Measurements from ENCODE around the gene MAML1. TPM values are rescaled to one million over a fixed set of nuclear protein-coding genes. Genes with fewer than 3 reads are reported as not detected.
A peak's percentile ranks its signal among the peaks of the same experiment; 100 is the strongest.
"Not testable (repeated sequence)": the region's sequence is repeated elsewhere in the genome, so short reads cannot be mapped to it uniquely, and the experiment has no call there.

MAML1 gene, protein sequence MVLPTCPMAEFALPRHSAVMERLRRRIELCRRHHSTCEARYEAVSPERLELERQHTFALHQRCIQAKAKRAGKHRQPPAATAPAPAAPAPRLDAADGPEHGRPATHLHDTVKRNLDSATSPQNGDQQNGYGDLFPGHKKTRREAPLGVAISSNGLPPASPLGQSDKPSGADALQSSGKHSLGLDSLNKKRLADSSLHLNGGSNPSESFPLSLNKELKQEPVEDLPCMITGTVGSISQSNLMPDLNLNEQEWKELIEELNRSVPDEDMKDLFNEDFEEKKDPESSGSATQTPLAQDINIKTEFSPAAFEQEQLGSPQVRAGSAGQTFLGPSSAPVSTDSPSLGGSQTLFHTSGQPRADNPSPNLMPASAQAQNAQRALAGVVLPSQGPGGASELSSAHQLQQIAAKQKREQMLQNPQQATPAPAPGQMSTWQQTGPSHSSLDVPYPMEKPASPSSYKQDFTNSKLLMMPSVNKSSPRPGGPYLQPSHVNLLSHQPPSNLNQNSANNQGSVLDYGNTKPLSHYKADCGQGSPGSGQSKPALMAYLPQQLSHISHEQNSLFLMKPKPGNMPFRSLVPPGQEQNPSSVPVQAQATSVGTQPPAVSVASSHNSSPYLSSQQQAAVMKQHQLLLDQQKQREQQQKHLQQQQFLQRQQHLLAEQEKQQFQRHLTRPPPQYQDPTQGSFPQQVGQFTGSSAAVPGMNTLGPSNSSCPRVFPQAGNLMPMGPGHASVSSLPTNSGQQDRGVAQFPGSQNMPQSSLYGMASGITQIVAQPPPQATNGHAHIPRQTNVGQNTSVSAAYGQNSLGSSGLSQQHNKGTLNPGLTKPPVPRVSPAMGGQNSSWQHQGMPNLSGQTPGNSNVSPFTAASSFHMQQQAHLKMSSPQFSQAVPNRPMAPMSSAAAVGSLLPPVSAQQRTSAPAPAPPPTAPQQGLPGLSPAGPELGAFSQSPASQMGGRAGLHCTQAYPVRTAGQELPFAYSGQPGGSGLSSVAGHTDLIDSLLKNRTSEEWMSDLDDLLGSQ
- 32.9 and 42.6 TPM in 2 replicates for total RNA-seq (ENCODE audit: low replicate concordance)
- long read RNA-seq, partial matches to known transcripts, result 0 of 2 reads
- long read RNA-seq, other reads (novel, unspliced or antisense), result 2 of 2 reads

DNA sequence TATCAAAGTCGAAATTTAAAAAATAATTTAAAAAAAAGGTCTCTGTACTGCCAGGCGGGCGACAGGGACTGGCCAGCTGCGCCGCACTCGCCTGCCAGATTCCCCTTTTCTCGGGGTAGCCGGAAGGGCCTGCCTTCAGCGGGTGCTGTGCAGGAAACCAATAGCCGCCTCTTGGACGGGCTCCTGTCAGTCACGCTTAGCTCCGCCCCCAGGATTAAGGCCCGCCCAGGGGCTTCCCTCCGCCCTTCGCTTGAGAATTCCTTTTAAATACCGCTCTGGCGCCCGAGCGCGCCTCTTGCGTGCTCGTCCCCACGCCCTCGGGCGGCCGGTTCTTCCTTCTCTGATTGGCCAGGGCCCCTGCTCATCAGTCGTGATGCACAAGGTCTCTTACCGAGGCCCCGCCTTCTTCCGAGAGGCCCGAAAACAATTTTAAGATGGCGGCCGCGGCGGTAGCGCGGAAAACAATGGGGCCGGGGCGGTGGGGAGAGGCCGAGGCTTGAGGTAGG lies at the start of gene MAML1:
Gene MAML1 (plus strand): TSS at position 411 of the 506 bp plus-strand sequence. CDS start 291 bp downstream, outside the sequence.
- no peaks in the 10 kb centered on the region for H3K27me3 Mint-ChIP-seq

DNA sequence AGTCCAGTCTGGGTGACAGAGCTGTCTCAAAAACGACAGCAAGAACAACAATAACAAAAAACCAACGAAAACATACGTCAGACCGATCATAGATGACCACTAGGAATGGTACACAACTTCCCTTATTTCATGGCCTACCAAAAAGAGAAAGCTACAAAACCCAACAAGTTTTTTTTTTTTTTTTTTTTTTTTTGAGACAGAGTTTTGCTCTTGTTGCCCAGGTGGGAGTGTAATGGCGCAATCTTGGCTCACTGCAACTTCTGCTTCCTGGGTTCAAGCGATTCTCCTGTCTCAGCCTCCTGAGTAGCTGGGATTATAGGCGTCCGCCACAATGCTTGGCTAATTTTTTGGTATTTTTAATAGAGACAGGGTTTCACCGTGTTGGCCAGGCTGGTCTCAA lies 43.4 kb upstream of the MAML1 start:
- not testable (repeated sequence) for H3K4me3 Mint-ChIP-seq, H3K36me3 Mint-ChIP-seq, H3K9me3 Mint-ChIP-seq

More for the DNA sequence above, at the start of gene MAML1:
- H3K36me3 Mint-ChIP-seq, result peaks cover 15% of the 10 kb centered on the region
- no peaks in the 10 kb centered on the region for H3K9me3 Mint-ChIP-seq
- peaks cover 17% of the 10 kb centered on the region for H3K4me1 Mint-ChIP-seq (ENCODE audit: unreplicated experiment)
- H3K27ac Mint-ChIP-seq, result peak within 1 kb of the TSS; percentile 97
- peak; percentile 100 for DNase-seq (ENCODE audit: extremely low spot score, unreplicated experiment)
- TF ChIP-seq, protein P1, sequence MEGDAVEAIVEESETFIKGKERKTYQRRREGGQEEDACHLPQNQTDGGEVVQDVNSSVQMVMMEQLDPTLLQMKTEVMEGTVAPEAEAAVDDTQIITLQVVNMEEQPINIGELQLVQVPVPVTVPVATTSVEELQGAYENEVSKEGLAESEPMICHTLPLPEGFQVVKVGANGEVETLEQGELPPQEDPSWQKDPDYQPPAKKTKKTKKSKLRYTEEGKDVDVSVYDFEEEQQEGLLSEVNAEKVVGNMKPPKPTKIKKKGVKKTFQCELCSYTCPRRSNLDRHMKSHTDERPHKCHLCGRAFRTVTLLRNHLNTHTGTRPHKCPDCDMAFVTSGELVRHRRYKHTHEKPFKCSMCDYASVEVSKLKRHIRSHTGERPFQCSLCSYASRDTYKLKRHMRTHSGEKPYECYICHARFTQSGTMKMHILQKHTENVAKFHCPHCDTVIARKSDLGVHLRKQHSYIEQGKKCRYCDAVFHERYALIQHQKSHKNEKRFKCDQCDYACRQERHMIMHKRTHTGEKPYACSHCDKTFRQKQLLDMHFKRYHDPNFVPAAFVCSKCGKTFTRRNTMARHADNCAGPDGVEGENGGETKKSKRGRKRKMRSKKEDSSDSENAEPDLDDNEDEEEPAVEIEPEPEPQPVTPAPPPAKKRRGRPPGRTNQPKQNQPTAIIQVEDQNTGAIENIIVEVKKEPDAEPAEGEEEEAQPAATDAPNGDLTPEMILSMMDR (conservative IDR thresholded peaks at IDR 0.05), result no peak
- peak within 1 kb of the TSS; percentile 97 for H3K4me3 Mint-ChIP-seq

DNA sequence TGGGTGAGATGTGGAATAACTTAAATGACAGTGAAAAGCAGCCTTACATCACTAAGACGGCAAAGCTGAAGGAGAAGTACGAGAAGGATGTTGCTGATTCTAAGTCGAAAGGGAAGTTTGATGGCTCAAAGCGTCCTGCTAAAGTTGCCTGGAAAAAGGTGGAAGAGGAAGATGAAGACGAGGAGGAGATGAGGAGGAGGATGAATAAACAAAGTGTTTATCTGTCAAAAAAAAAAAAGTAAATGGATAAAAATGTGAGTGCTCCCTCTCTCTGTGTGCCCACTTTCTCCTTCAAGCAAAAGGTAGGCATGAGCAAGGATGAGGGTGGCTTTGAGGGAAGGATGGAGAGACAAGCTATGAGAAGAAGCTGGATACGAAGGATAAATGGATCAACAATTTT lies 38.1 kb upstream of the MAML1 start:
- H3K36me3 Mint-ChIP-seq, result no peaks in the 10 kb centered on the region
- no peaks in the 10 kb centered on the region for H3K9me3 Mint-ChIP-seq
- H3K27ac Mint-ChIP-seq, result peak overlapping the region; percentile 6
- TF ChIP-seq, protein P1 (conservative IDR thresholded peaks at IDR 0.05), result no peak
- H3K27me3 Mint-ChIP-seq, result no peaks in the 10 kb centered on the region
- H3K4me1 Mint-ChIP-seq (ENCODE audit: unreplicated experiment), result peaks cover 15% of the 10 kb centered on the region
- no peak for DNase-seq (ENCODE audit: extremely low spot score, unreplicated experiment)
- no peak overlapping the region for H3K4me3 Mint-ChIP-seq

More for the DNA sequence above, 43.4 kb upstream of the MAML1 start:
- not testable (repeated sequence) for H3K27me3 Mint-ChIP-seq; H3K4me1 Mint-ChIP-seq (ENCODE audit: unreplicated experiment); DNase-seq (ENCODE audit: extremely low spot score, unreplicated experiment); H3K27ac Mint-ChIP-seq

DNA sequence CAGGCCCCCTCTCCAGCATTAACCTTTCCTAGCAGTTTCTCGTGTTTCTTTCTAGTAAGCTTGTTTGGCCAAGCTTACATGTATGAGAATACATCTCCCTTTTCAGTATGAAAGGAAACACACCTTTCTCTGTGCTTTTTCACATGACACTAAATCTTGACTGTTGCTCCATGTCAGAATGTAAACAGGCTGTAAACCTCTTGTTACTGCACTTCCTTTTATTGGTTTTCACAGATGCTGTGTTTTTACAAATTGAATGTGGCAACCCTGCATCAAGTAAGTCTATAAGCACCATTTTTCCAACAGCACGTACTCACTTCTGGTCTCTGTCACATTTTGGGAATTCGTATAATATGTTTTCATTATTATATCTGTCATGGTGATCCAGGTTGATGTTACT lies 36.0 kb upstream of the MAML1 start:
- Mint-ChIP-seq H3K27me3 (no peaks in the 10 kb centered on the region), H3K4me3 (peak overlapping the region; percentile 34), H3K36me3 (peaks cover 6% of the 10 kb centered on the region), H3K4me1 (ENCODE audit: unreplicated experiment) (peaks cover 24% of the 10 kb centered on the region), H3K27ac (peak overlapping the region; percentile 51), H3K9me3 (no peaks in the 10 kb centered on the region)
- no peak for DNase-seq (ENCODE audit: extremely low spot score, unreplicated experiment)
- TF ChIP-seq, protein P1 (conservative IDR thresholded peaks at IDR 0.05), result no peak

DNA sequence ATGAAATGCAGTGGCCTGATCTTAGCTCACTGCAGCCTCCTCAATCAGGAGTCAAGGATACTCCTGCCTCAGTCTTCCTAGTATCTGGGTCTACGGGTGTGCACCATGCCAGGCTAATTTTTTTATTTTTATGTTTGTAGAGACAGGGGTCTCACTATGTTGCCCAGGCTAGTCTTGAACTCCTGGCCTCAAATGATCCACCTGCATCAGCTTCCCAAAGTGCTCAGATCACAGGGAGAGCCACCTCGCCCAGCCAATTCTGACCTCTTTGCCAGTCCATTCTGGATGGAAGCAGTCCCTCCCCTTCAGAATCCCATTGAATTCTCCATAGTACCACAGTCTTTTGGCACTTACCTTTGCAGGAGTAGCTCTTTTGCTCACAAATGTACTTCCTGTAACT lies 35.5 kb upstream of the MAML1 start:
- Mint-ChIP-seq H3K27me3 (no peaks in the 10 kb centered on the region), H3K9me3 (no peaks in the 10 kb centered on the region), H3K4me3 (peak overlapping the region; percentile 44), H3K36me3 (peaks cover 8% of the 10 kb centered on the region), H3K27ac (peak overlapping the region; percentile 97), H3K4me1 (ENCODE audit: unreplicated experiment) (peaks cover 24% of the 10 kb centered on the region)
- TF ChIP-seq, protein P1 (conservative IDR thresholded peaks at IDR 0.05), result no peak
- DNase-seq (ENCODE audit: extremely low spot score, unreplicated experiment), result no peak

DNA sequence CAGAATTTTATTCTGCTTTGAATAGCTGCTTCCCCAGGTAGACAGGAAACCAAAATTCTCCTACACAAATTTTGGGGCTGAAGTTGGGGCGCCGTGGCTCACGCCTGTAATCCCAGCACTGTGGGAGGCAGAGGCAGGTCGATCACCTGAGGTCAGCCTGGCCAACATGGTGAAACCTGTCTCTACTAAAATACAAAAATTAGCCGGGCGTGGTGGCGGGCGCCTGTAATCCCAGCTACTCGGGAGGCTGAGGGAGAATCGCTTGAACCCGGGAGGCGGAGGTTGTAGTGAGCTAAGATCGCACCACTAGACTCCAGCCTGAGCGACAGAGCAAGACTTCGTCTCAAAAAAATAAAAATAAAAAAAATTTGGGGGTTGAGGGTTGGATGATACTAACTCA lies 35.1 kb upstream of the MAML1 start:
- peak overlapping the region; percentile 97 for H3K27ac Mint-ChIP-seq
- H3K4me3 Mint-ChIP-seq, result peak overlapping the region; percentile 44
- DNase-seq (ENCODE audit: extremely low spot score, unreplicated experiment); H3K9me3 Mint-ChIP-seq; H3K27me3 Mint-ChIP-seq: not testable (repeated sequence)
- H3K4me1 Mint-ChIP-seq (ENCODE audit: unreplicated experiment), result peaks cover 24% of the 10 kb centered on the region
- H3K36me3 Mint-ChIP-seq, result peaks cover 12% of the 10 kb centered on the region

Measured in type B pancreatic cell (in vitro differentiated cells).